Measurements from ENCODE around the gene VEGFB. TPM values are rescaled to one million over a fixed set of nuclear protein-coding genes. Genes with fewer than 3 reads are reported as not detected.

The VEGFB gene
- total and polyA plus RNA-seq, 2 of the 8 experiments (the other 6 are each of a cell fraction or from before 2014, with no cell fraction given): 9.3 to 49.6 TPM

DNA sequence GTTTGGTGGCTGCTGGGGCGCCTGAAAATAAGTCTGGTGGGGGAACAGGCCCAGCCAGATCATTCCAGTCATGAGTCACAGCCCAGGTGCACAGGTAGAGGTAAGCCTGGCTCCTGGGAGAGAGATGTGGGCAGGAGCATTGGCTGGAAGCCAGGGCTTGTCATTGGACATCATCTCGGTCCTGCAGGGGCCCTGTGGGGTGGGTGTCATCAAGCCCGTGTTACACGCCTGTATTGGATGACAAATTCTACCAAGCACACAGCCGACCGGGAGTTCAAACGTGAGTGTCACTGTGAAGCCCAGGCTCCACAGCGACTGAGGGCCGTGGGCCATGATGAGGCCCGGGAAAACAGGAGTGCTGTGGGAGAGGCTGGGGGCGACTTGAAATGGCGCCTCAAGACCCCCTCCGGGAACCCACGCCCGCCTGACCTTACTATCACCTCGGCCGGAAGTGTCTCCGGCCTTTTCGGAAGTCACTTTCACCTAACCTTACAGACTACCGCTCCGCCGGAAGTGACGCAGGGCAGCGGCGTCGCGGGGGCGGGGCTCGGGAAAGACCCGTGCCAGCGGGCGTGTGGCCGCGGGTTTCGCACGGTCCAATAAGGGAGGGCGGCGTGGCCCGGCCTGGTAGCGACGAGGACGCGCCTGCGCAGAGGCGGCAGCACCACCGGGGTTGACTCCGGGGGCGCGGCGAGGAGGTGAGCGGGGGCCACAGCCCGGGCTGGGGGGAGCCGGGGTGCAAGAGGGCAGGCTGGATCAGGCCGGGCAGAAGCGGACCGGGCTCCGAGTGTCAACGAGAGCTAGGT lies 6.3 kb downstream of the VEGFB start, which contains the start of gene FKBP2 (continued):
- TF ChIP-seq ATF2 (IDR thresholded peaks at IDR 0.05; ENCODE audit: low read length): no peak
- TF ChIP-seq FOSL1 (IDR thresholded peaks at IDR 0.05; ENCODE audit: insufficient read depth, low read depth, low read length): no peak
- no peak; a peak in 1 of 4 replicates for TF ChIP-seq CTCF (IDR thresholded peaks at IDR 0.05; ENCODE audit: control extremely low read depth in 1 of 3, insufficient read depth in 1 of 3, low read depth in 1 of 3, low read length in 3 of 3)
- TF ChIP-seq, protein P1, sequence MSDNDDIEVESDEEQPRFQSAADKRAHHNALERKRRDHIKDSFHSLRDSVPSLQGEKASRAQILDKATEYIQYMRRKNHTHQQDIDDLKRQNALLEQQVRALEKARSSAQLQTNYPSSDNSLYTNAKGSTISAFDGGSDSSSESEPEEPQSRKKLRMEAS (IDR thresholded peaks at IDR 0.05): peak; percentile 64
- peak; percentile 91 for TF ChIP-seq GABPA (IDR thresholded peaks at IDR 0.05; ENCODE audit: borderline replicate concordance, insufficient read depth, low read length)
- no peak for TF ChIP-seq CTBP2 (IDR thresholded peaks at IDR 0.05; ENCODE audit: borderline replicate concordance, insufficient read depth, insufficient read length, low read length)

All from H1 (cell line).